A673 (cell line): ENCODE measurements around the gene CLDN14. TPM values are rescaled to one million over a fixed set of nuclear protein-coding genes. Genes with fewer than 3 reads are reported as not detected.

Experiments used
- BruUV-seq: library from RNA; stranded (reverse); fragments of 400-500 nt; replicated peaks from 2 replicates; lab custom pipeline; 2021; lab: Mats Ljungman, UMichigan
- CTCF ChIA-PET: fragments of 300-600 bp; sonication (Branson Sonifier 250); formaldehyde crosslinking; loops from one replicate; lab custom pipeline; 2022; ENCODE audit warnings: antibody characterized with exemption; lab: Charles Lee
- POLR2A ChIA-PET: fragments of 300-600 bp; sonication (Branson Sonifier 250); formaldehyde crosslinking; loops from one replicate; lab custom pipeline; 2022; ENCODE audit warnings: antibody characterized with exemption; ENCODE audit not compliant: low non-redundant PET; lab: Charles Lee
- DNase-seq: peaks from one replicate; pipeline ENCODE4 v3.0.0-alpha.2; 2015; ENCODE audit warnings: low spot score
- H3K27ac ChIP-seq: fragments of 200-600 bp; sonication (generic); 2 replicates; pipeline ENCODE4 v1.5.1; 2016; ENCODE audit warnings: mixed run types, low read depth, mild to moderate bottlenecking, mixed read lengths, antibody characterized with exemption, low read length; ENCODE audit not compliant: poor library complexity, severe bottlenecking
- H3K27me3 ChIP-seq: fragments of 200-600 bp; sonication (generic); replicated peaks from 2 replicates; pipeline ENCODE4 v1.6.1; 2017; ENCODE audit warnings: mixed run types, low read depth, mild to moderate bottlenecking, mixed read lengths, antibody characterized with exemption, low read length; ENCODE audit not compliant: insufficient read depth, poor library complexity
- H3K36me3 ChIP-seq: fragments of 200-600 bp; sonication (generic); 2 replicates; pipeline ENCODE4 v1.6.1; 2016; ENCODE audit warnings: mixed run types, mild to moderate bottlenecking, mixed read lengths, antibody characterized with exemption, low read length; ENCODE audit not compliant: insufficient read depth, poor library complexity, severe bottlenecking
- H3K4me1 ChIP-seq: fragments of 200-600 bp; sonication (generic); 2 replicates; pipeline ENCODE4 v1.6.1; 2017; ENCODE audit warnings: mixed run types, mild to moderate bottlenecking, mixed read lengths, antibody characterized with exemption, low read length; ENCODE audit not compliant: insufficient read depth, poor library complexity, severe bottlenecking
- H3K4me3 ChIP-seq: fragments of 200-600 bp; sonication (generic); 2 replicates; pipeline ENCODE4 v1.5.1; 2016; ENCODE audit warnings: low read depth, mixed run types, mild to moderate bottlenecking, mixed read lengths, low read length; ENCODE audit not compliant: poor library complexity, severe bottlenecking
- H3K9me3 ChIP-seq: fragments of 200-600 bp; sonication (generic); 2 replicates; pipeline ENCODE4 v1.6.1; 2016; ENCODE audit warnings: mixed run types, low read depth, mild to moderate bottlenecking, mixed read lengths, antibody characterized with exemption, low read length; ENCODE audit not compliant: poor library complexity, severe bottlenecking
- CTCF ChIP-seq: fragments of 300-800, 200-600 bp; sonication (generic); conservative IDR thresholded peaks from 2 replicates; pipeline ENCODE4 v1.5.1; 2017; ENCODE audit warnings: low read depth, mild to moderate bottlenecking, antibody characterized with exemption, low read length, moderate library complexity, mixed read lengths
- EZH2 ChIP-seq: fragments of 200-600 bp; sonication (generic); IDR thresholded peaks from 2 replicates; pipeline ENCODE4 v1.6.1; 2017; ENCODE audit warnings: borderline replicate concordance, low read depth, mild to moderate bottlenecking, mixed read lengths, antibody characterized with exemption, low read length; ENCODE audit not compliant: poor library complexity, severe bottlenecking
- intact Hi-C: fragments of 100-400 bp; cut with micrococcal nuclease; formaldehyde crosslinking; loops from one replicate; pipeline ENCODE4 v1.10.0; 2022; ENCODE audit not compliant: unreplicated experiment
- total RNA-seq: library from RNA; stranded (reverse); gene quantifications from 2 replicates; pipeline ENCODE4 v1.2.3, GENCODE V29; 2021

Gene CLDN14
- total RNA-seq, 1 experiment from 2014 or later = not detected

- Histone ChIP-seq H3K27ac (no peak overlapping the region), H3K27me3 (no peaks in the 10 kb centered on the region), H3K4me3 (no peak overlapping the region), H3K4me1 (no peaks in the 10 kb centered on the region), H3K36me3 (no peaks in the 10 kb centered on the region), H3K9me3 (no peaks in the 10 kb centered on the region)
- BruUV-seq = no TSS peak
- TF ChIP-seq EZH2 (no peak), CTCF (no peak)
- intact Hi-C loops = no loop called here
- no peak for DNase-seq
- ChIA-PET CTCF (no interaction called here), POLR2A (interaction anchor here (0.6 kb wide), 1 partner anchor 405 kb away, joined by 4 read pairs; no protein-coding TSS in a partner anchor)
Observed at GRCh38 chr21:36518883-36519492, 39.1 kb upstream of the CLDN14 start.

GRCh38 chr21:36517366-36518075, 37.6 kb upstream of the CLDN14 start:
- no peak for DNase-seq
- ChIA-PET CTCF (no interaction called here), POLR2A (no interaction called here)
- Histone ChIP-seq H3K9me3 (no peaks in the 10 kb centered on the region), H3K27me3 (no peaks in the 10 kb centered on the region), H3K4me3 (no peak overlapping the region), H3K36me3 (no peaks in the 10 kb centered on the region), H3K27ac (no peak overlapping the region), H3K4me1 (no peaks in the 10 kb centered on the region)
- TF ChIP-seq CTCF (no peak), EZH2 (no peak)
- BruUV-seq = no TSS peak
- intact Hi-C loops = no loop called here

- TF ChIP-seq EZH2 (no peak), CTCF (no peak)
- ChIA-PET CTCF (no interaction called here), POLR2A (no interaction called here)
- Histone ChIP-seq H3K27ac (no peak overlapping the region), H3K9me3 (no peaks in the 10 kb centered on the region), H3K36me3 (no peaks in the 10 kb centered on the region), H3K4me1 (peaks cover 6% of the 10 kb centered on the region), H3K4me3 (no peak overlapping the region), H3K27me3 (no peaks in the 10 kb centered on the region)
- no TSS peak for BruUV-seq
- DNase-seq = no peak
- intact Hi-C loops = no loop called here
Observed at GRCh38 chr21:36516281-36516680, 36.4 kb upstream of the CLDN14 start.
